Esophagus squamous epithelium (tissue), 4 donors: ENCODE data around the gene SMIM43.

Experiments
- CTCF ChIP-seq, 6 experiments: fragments of 450-650 bp in 4 of 6; fragments of 200-600 bp in 2 of 6; sonication (generic) in 2 of 6; IDR thresholded peaks; one replicate each; pipeline ENCODE4 v1.5.1; 2016 to 2019; ENCODE audit warnings: antibody characterized with exemption in 6 of 6, mild to moderate bottlenecking in 4 of 6, moderate library complexity in 4 of 6
- POLR2A ChIP-seq, 4 donors: fragments of 450-650 bp; IDR thresholded peaks; one replicate each; pipeline ENCODE4 v1.6.1; 2017; ENCODE audit warnings: antibody characterized with exemption in 4 of 4, mild to moderate bottlenecking in 4 of 4, moderate library complexity in 3 of 4

GRCh38 chr4:121764702-121765367, at the start of gene SMIM43:
- TF ChIP-seq CTCF (IDR thresholded peaks at IDR 0.05) = no peak
- TF ChIP-seq POLR2A (IDR thresholded peaks at IDR 0.05) = no peak
